ENCODE measurements around the gene EYA4.

Gene EYA4

DNA sequence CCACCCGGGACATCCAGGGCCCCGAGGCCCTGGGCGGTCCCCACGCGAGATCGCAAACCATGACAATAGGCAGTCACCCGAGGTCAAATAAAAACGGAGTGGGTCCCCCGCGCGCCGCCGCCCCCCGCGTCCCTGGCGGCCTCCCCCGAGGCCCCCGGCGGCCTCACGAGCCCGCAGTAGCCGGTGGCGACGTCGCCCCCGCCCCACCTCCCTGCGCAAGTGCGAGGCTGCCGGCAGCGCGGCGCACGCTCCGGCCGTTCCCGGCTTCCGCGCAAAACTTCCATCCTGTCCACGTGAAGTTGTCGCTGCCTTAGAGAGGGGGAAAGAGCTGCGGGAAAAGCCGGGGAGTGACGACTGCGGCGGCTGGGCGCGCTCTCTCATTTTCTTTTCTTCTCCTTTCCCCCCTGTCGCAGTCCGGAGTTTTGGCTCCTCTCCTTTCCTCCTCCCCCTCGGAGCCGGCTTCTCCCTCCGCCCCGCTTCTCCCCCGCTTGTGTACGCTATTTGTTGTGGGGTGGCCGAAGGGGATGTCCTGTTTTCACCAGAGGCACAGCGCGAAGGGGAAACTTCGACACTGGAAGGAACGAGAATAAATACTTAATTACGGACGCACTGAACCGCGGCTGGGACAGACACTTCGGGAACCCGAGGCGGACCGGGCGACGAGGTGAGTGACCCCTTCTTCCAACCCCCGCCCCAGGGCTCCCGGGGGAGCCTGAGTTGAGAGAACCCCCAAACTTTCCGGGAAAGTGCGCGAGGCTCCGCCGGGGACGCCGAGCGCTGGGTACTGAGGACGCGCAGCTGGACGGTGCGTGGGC is at the start of gene EYA4:
Gene EYA4 (plus strand): TSS at position 272 of the 815 bp plus-strand sequence. CDS start 33,424 bp downstream, outside the sequence.
- DNase-seq: no peak

- DNase-seq: no peak
These were observed 47.8 kb upstream of the EYA4 start for GRCh38 chr6:133193396-133193795.

- no peak for DNase-seq
These were observed 42.4 kb upstream of the EYA4 start for GRCh38 chr6:133198725-133199124.

GRCh38 chr6:133201231-133201630 is 39.9 kb upstream of the EYA4 start:
- DNase-seq: no peak

DNA sequence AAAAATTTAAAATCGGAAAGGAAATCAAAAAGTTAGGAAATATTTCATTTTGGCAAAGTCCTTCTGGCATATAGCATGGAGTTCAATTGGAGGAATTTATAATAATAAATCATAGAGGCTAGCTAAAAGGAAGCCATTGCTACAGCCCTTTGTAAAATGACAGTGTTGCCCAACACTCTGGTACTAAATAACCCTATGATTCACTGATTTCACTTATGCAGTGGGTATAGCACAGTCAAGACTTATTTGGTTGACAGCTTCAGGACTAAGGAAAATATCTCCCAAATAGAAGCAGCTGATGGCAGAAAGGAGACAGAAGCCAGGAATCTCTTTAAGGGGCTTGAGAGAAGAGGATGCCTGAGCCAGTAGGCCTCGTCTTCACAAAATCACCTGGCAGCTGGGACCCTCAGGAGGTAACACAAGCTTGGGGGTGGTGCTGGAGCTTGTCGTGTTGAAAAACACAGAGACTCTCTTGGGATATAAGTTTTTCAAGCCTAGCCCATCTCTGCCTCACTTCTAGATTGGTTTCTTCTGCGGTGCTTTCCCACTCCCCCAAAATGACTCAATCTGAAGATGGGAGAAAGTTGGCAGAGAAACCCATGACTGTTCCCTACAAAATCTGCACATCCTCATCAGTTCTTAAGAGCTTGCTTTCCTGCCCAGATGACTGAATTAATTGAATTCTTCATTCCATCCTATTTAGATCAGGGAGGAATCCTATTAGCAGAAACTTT is 38.4 kb upstream of the EYA4 start:
- DNase-seq: no peak

DNA sequence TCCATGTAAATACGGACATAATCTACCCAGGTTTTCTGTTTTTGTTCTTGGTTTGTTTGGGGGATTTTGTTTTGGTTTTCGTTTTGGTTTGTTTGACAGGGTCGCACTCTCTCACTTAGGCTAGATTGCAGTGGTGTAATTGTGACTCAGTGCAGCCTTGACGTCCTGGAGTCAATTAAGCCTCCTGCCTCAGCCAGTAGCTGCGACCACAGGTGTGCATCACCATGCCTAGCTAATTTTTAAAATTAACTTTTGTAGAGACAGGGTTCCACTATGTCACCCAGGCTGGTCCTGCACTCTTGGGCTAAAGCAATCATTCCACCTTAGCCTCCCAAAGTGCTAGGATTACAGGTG is 37.8 kb upstream of the EYA4 start:
- no peak for DNase-seq

- DNase-seq: no peak
These were observed 35.9 kb upstream of the EYA4 start for GRCh38 chr6:133205304-133205703.

DNA sequence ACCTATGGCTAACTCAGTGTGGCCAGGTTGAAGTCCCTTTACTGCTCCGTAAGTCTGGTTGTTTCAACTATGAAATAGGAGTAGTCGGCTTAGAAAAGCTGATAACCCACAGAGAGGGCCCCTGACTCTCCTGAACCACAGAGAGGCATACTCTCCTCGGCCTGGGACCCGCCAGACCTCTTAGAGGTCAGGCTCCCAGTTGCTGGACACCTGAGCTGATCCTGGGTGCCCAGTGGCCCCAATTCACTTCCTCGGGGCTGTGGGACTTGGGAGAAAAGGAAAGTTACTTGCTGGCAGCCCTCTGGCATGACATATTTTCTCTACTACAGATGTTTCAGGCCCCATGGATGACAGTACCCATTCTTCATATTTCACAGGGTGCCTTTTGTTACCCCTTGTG is 34.2 kb upstream of the EYA4 start:
- no peak for DNase-seq

DNA sequence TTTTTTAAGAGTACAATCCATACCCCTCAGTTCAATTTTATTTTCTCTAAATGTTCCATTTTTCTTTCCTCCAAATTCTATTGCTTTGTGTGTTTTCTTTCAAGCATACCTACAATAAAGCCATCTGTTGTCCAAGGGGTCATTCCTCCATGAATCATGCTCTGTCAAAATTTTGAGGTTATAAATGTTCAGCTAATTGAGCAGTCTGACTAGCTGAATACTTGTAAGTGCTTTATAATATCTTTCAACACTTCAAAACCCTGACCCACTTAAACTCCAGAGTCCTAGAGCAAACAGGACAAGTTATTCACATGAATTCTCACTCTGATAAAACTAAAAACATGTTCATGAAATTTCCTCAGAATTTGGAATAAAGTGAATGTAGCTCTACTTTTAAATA is 33.4 kb upstream of the EYA4 start:
- no peak for DNase-seq

DNA sequence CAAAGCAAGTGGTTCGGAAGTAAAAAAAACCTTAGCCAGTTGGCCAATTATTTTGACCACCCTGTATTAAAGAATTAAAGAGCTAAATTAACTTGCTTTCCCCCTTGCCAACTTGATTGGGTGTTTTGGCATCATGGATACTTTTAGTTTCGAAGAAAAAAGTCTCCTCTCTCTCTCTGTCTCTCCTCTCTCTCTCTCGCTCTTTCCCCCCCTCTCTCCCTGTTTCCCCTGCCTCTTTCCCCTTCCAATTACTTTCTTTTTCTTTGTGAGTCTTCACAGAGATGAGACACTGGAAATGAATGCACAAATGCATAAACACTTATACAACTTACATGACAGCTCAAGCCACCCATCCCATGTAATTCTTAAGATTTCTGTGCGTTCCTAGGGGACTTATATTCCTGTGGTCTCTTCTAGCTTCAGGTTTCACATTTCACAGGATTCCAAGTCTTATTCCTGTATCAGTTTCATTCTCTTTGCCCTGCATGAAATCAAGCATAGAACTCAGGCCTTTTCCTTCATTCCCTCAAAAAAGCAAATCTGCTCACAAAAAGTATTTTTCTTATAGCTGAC is 32.9 kb upstream of the EYA4 start:
- no peak for DNase-seq

DNA sequence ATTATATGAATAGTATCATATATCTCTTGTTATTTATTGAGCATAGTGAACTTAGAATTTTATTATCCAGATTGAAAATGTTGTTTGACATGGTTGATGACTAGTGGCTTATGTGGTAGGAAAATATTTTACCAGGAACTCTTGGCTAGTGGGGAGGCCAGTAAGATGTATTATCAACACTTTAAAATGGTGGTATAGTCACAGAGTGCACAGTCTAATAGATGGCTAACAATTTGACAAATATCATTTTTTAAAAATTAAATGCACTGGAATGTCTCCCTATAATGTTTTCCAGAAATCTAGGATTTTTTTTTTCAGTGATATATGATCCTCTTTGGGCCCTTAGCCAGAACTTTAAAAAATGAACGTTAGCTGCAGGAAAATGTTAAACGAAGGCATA is 26.9 kb upstream of the EYA4 start:
- no peak for DNase-seq

DNA sequence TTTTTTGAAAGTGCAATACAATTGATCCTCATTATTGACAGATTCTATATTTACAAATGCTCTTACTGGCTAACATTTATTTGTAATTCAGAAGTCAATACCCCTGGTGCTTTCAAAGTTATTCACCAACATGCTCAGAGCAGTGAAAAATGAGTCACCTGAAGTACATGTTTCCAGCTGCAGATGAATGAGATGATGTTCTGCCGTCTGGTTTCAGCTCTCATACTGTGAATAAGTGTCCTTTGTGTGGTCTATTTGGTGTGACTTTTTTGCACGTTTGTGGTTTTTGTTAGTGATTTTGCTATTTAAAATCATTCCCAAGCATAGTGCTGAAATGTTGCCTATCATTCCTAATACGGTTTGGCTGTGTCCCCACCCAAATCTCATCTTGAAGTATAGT is 22.3 kb upstream of the EYA4 start:
- no peak for DNase-seq

- no peak for DNase-seq
These were observed 17.6 kb upstream of the EYA4 start for GRCh38 chr6:133223452-133224029.

DNA sequence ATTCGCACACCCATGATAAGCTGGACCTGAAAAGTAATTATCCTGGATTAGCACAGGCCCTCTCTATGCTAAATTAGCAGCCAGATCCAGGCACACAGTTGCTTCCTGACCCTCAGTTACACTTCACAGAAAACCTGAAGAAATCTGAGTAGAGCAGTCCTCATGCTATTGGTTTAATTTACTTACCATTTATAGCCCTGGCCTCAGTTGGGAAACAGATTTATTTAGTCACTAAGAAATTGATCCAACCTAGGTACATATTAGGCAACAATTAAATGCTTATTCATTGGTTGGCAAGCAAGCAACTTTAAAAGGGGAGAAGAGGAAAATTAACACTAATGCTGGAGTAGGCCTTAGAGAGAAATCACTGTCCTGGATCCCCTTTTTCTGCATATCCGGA is 15.6 kb upstream of the EYA4 start:
- no peak for DNase-seq

DNA sequence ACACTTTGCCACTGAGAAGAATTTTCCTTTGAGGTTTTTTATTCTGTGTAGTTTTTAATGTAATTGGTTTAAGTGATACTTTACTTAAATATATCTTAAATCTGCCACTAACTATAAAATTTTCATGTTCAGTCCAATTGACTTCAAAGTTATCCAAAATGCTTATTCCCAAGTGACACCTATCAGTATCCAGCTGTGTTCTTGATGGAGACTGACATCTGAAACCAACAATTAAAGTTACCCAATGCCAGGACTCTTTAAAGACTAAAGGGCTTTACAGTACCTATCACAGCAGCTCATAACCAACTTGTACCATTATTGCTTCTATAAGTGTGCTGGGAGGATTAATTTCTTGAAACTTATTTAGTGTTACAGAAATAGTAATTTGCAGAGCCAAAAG is 13.8 kb upstream of the EYA4 start:
- DNase-seq: no peak

- DNase-seq: no peak
These were observed 11.1 kb upstream of the EYA4 start for GRCh38 chr6:133230052-133230451.

- no peak for DNase-seq
These were observed 5.9 kb upstream of the EYA4 start for GRCh38 chr6:133235221-133235620.

- no peak for DNase-seq
These were observed 4.2 kb upstream of the EYA4 start for GRCh38 chr6:133236932-133237331.

DNA sequence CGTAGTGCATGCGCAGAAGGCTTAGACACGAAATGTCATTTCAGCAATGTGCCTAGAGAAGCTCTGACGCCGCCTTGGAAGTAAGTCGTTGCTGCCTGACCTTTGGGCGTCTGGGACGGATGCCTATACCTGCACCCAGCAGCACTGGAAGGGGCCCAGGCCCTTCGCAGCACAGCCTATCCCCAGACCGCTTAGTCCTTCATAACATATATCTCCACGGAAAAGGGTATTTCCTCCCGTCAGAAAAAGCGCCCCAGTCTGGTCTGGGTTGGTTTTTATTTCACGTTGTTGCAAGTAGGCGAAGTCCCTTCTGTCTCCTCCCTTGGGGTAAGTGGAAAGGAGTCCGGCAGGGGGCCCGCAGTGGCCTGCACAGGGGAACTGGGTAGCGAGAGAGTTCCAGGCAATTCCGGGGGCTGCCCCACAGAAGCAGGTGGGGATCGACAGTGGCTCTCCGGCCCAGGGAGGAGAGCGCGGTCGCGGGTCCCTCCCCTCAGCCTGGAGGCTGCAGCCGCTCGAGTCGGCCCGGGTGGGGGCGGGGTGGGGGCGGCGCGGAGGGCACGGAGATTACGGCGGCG is 559 bp upstream of the EYA4 start:
- DNase-seq: no peak

GRCh38 chr6:133241901-133242636 is 912 bp downstream of the EYA4 start:
- no peak for DNase-seq

DNA sequence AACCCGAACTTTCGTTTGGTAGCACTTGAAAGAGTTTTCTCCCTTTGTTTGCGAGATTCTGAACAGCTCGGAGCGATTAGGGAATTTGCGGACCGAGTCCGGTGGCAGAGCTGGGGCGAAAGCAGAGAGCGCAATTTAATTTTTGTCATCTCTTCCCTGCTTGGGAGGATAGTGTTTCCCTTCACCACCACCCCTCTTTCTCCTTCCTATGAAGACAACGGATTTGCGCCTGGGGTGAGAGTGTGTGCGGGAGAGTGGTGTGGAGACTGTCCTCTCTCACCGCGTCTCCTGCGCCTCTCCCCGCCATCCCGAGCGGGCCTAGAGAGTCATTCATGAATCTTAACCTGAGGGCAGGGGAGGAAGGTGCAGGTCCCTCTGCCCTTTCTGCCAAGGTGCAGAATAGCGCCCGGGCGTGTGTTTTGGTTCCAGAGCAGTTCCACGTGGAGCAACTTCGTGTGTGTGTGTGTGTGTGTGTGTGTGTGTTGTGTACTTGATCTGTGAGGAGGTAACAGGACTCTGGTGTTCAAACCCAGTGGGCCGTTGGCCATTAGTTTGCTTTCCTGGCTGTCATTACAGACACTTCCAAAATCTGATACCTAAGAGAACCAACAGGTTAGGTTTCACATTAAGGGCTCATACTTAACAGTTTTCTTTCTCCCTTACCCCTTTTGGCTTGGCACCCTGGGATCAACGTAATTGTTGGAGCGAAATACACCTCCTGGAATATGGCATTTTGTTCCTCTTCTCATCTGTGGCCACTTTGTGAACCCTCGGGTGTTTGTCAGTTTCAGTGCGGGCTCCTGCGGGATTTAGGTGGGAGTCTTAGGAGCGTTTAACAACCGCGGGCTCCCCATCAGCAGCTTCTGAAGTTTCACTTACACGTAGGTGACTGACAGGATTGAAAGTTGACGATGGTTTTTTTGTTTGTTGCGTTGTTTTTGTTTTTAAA is 1.8 kb downstream of the EYA4 start:
- DNase-seq: no peak

Data from NCI-H1105 (cell line).